Measurements from ENCODE around the gene KCTD15.

DNA sequence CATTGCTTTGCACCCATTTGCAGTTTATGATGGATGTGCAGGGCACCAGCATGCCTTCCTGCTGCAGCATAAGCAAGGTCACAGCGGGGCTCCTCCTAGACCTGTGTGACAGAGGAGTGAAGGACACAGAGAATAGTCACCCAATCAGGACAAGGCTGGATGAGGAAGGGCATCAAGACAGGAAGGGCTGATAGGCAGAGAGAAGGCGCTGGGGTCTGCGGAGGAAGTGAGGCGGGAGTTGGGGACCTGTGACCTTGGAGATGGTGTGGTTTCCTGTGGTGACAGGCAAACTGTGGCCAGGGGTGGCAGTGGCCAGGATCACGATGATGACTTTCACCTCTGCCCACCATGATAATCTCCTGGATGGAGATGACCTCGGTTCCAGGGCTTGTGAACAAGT is 16.4 kb upstream of the KCTD15 start:
- TF ChIP-seq CTCF (IDR thresholded peaks at IDR 0.05; ENCODE audit: borderline replicate concordance, extremely low read depth, low read length, poor library complexity, severe bottlenecking) = no peak
- TF ChIP-seq EZH2 (IDR thresholded peaks at IDR 0.05; ENCODE audit: borderline replicate concordance, low read depth, low read length, severe bottlenecking) = no peak

Measured in DND-41 (cell line).